Trophoblast cell (in vitro differentiated cells and primary cell): Measurements from ENCODE around the gene ATP1A4.

Source experiments
- DNase-seq, 2 donors: peaks; one replicate each; pipeline ENCODE4 v3.0.0-alpha.2; 2016
- H2AFZ ChIP-seq: 2 replicates; pipeline ENCODE4 v1.6.1; 2013; ENCODE audit warnings: low read length, moderate library complexity, mild to moderate bottlenecking; ENCODE audit not compliant: insufficient read depth, poor library complexity
- H2AK5ac ChIP-seq: 2 replicates; pipeline ENCODE4 v1.6.1; 2013; ENCODE audit warnings: mild to moderate bottlenecking, low read length
- H2BK120ac ChIP-seq: 2 replicates; pipeline ENCODE4 v1.6.1; 2013; ENCODE audit warnings: low read length, mild to moderate bottlenecking, moderate library complexity; ENCODE audit not compliant: insufficient read depth, poor library complexity
- H2BK12ac ChIP-seq: 2 replicates; pipeline ENCODE4 v1.6.1; 2013; ENCODE audit warnings: mild to moderate bottlenecking, low read length, moderate library complexity
- H2BK5ac ChIP-seq: 2 replicates; pipeline ENCODE4 v1.6.1; 2013; ENCODE audit warnings: low read length, low read depth, moderate library complexity, mild to moderate bottlenecking; ENCODE audit not compliant: poor library complexity
- H3K14ac ChIP-seq: 2 replicates; pipeline ENCODE4 v1.6.1; 2013; ENCODE audit warnings: mild to moderate bottlenecking, low read length
- H3K18ac ChIP-seq: 2 replicates; pipeline ENCODE4 v1.6.1; 2013; ENCODE audit warnings: mild to moderate bottlenecking, low read length
- H3K23ac ChIP-seq: 2 replicates; pipeline ENCODE4 v1.6.1; 2013; ENCODE audit warnings: low read length
- H3K27ac ChIP-seq: 2 replicates; pipeline ENCODE4 v1.5.1; 2013; ENCODE audit warnings: low read depth, mild to moderate bottlenecking, inconsistent platforms, low read length, moderate library complexity
- H3K27me3 ChIP-seq: 2 replicates; pipeline ENCODE4 v1.6.1; 2013; ENCODE audit warnings: inconsistent platforms, mild to moderate bottlenecking, low read length, moderate library complexity; ENCODE audit not compliant: insufficient read depth
- H3K36me3 ChIP-seq, 2 experiments: 1 replicate in 1 of 2; 2 replicates in 1 of 2; pipeline ENCODE4 v1.6.1; 2013; ENCODE audit warnings: low read length in 2 of 2, mild to moderate bottlenecking in 2 of 2, moderate library complexity in 1 of 2; ENCODE audit not compliant: insufficient read depth in 2 of 2, control insufficient read depth in 1 of 2
- H3K4ac ChIP-seq: 2 replicates; pipeline ENCODE4 v1.6.1; 2013; ENCODE audit warnings: low read depth, mild to moderate bottlenecking, low read length, moderate library complexity
- H3K4me1 ChIP-seq, 2 experiments: 1 replicate in 1 of 2; 2 replicates in 1 of 2; pipeline ENCODE4 v1.6.1; 2013; ENCODE audit warnings: low read length in 2 of 2, mild to moderate bottlenecking in 2 of 2, moderate library complexity in 1 of 2; ENCODE audit not compliant: insufficient read depth in 2 of 2, control insufficient read depth in 1 of 2
- H3K4me2 ChIP-seq: 2 replicates; pipeline ENCODE4 v1.6.1; 2013; ENCODE audit warnings: inconsistent platforms, mild to moderate bottlenecking, low read length, moderate library complexity
- H3K4me3 ChIP-seq: 2 replicates; pipeline ENCODE4 v1.5.1; 2013; ENCODE audit warnings: mild to moderate bottlenecking, low read depth, low read length, inconsistent platforms
- H3K79me1 ChIP-seq: one replicate; pipeline ENCODE4 v1.6.1; 2013; ENCODE audit warnings: low read length
- H3K79me2 ChIP-seq: 2 replicates; pipeline ENCODE4 v1.6.1; 2013; ENCODE audit warnings: low read length, mild to moderate bottlenecking; ENCODE audit not compliant: control insufficient read depth, insufficient read depth, poor library complexity
- H3K9ac ChIP-seq: 2 replicates; pipeline ENCODE4 v1.6.1; 2013; ENCODE audit warnings: mild to moderate bottlenecking, low read length
- H3K9me3 ChIP-seq: 2 replicates; pipeline ENCODE4 v1.6.1; 2013; ENCODE audit warnings: low read depth, mild to moderate bottlenecking, control low read depth, inconsistent platforms, low read length; ENCODE audit not compliant: insufficient read depth
- H4K12ac ChIP-seq: 2 replicates; pipeline ENCODE4 v1.6.1; 2013; ENCODE audit warnings: low read depth, mild to moderate bottlenecking, low read length, moderate library complexity
- H4K8ac ChIP-seq: 2 replicates; pipeline ENCODE4 v1.6.1; 2013; ENCODE audit warnings: low read depth, mild to moderate bottlenecking, low read length, moderate library complexity
- H4K91ac ChIP-seq: one replicate; pipeline ENCODE4 v1.6.1; 2013; ENCODE audit warnings: low read depth, mild to moderate bottlenecking, low read length, moderate library complexity
- WGBS: extraction: QIAGEN DNeasy Blood & Tissue Kit; methylation state at CpG from one replicate; pipeline ENCODE4 v1.1.7; 2013; ENCODE audit warnings: missing lambda C conversion rate; ENCODE audit not compliant: insufficient read length, insufficient coverage; ENCODE audit errors: extremely low coverage; 5-methylcytosine and 5-hydroxymethylcytosine counted together

ATP1A4 gene

DNA sequence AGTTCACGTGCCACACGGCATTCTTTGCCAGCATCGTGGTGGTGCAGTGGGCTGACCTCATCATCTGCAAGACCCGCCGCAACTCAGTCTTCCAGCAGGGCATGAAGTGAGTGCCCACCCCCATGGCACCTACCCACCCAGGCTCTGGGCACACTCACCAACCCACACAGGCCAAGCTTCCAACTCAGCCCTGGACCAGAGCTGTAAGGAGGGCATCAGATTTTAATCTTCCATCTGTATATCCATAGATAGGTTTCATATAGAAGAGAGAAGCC is 14.5 kb upstream of the ATP1A4 start:
- H4K91ac ChIP-seq: no peak overlapping the region
- H3K23ac ChIP-seq: no peak overlapping the region
- no peak overlapping the region for H2BK12ac ChIP-seq
- no peaks in the 10 kb centered on the region for H3K36me3 ChIP-seq
- no peak overlapping the region for H3K4me2 ChIP-seq
- no peak overlapping the region for H2AK5ac ChIP-seq
- H2BK120ac ChIP-seq: no peak overlapping the region
- H3K27ac ChIP-seq: no peak overlapping the region
- no peak for DNase-seq
- no peak overlapping the region for H4K8ac ChIP-seq
- no peak overlapping the region for H3K4ac ChIP-seq
- no peak overlapping the region for H2AFZ ChIP-seq
- no peak overlapping the region for H2BK5ac ChIP-seq
- H3K79me1 ChIP-seq: no peaks in the 10 kb centered on the region
- no peaks in the 10 kb centered on the region for H3K27me3 ChIP-seq
- H3K4me3 ChIP-seq: peak overlapping the region; percentile 42
- H3K18ac ChIP-seq: no peak overlapping the region
- no peak overlapping the region for H4K12ac ChIP-seq
- no peaks in the 10 kb centered on the region for H3K4me1 ChIP-seq
- no peak overlapping the region for H3K9ac ChIP-seq
- no peaks in the 10 kb centered on the region for H3K79me2 ChIP-seq
- H3K14ac ChIP-seq: no peak overlapping the region
- no CpG with 5 or more reads among the region's 5 CpGs for WGBS
- H3K9me3 ChIP-seq: no peaks in the 10 kb centered on the region

DNA sequence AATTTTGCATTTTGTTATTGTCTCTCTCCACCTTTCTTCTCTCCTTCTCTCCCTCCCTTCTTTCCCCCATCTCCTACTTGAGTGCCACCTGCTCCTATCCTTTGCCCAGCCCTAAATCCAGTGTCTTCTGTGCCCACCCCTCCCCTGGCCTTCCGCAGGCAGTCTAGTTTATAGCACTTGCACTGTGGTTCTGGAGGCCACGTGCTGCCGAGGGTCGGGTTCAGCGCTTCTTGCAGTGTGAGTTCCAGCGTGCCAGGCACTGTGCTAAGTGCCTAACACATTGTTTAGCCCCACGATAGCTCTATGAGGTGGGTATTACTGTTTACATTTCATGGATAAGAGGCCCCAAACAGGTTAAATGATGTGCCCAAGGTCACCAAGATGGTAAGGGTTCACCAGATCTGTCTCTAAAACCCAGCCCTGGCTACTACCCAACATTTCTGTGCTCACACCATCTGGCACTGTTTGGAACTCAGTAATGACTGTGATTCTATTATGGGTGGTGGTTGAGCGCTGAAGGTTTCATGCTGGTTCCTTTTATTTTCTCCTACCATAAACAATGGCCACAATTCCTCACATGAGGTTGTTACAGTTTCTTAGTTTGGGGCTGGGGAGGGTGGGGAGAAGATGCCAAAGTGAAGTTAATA is 14.1 kb upstream of the ATP1A4 start:
- no peak overlapping the region for H4K8ac ChIP-seq
- no peak overlapping the region for H4K91ac ChIP-seq
- DNase-seq: no peak
- WGBS: no CpG with 5 or more reads among the region's 8 CpGs
- no peaks in the 10 kb centered on the region for H3K36me3 ChIP-seq
- no peak overlapping the region for H2BK5ac ChIP-seq
- H4K12ac ChIP-seq: no peak overlapping the region
- H3K14ac ChIP-seq: no peak overlapping the region
- no peak overlapping the region for H2AK5ac ChIP-seq
- no peak overlapping the region for H2AFZ ChIP-seq
- H2BK12ac ChIP-seq: no peak overlapping the region
- no peaks in the 10 kb centered on the region for H3K9me3 ChIP-seq
- no peak overlapping the region for H3K4me2 ChIP-seq
- no peak overlapping the region for H3K4ac ChIP-seq
- no peak overlapping the region for H2BK120ac ChIP-seq
- H3K4me3 ChIP-seq: no peak overlapping the region
- H3K27ac ChIP-seq: no peak overlapping the region
- H3K79me2 ChIP-seq: no peaks in the 10 kb centered on the region
- no peak overlapping the region for H3K18ac ChIP-seq
- no peaks in the 10 kb centered on the region for H3K27me3 ChIP-seq
- H3K79me1 ChIP-seq: no peaks in the 10 kb centered on the region
- no peaks in the 10 kb centered on the region for H3K4me1 ChIP-seq
- H3K23ac ChIP-seq: no peak overlapping the region
- H3K9ac ChIP-seq: no peak overlapping the region

DNA sequence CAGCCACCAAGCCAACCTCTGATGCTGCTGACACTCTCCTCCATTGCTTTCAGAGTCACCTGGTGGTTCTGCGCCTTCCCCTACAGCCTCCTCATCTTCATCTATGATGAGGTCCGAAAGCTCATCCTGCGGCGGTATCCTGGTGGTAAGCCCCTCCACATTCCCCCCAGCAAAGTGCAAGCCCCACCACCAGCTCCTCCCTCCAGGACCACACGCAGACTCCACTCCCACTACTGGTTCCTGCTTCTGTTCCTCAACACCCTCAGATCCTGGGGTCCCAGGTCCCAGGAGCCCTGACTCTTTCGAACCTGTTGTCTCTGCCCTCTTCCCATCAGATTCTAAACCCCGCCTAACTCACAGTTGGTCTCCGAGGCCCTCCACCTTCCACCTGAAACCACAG is 11.6 kb upstream of the ATP1A4 start:
- Histone ChIP-seq H3K27ac (no peak overlapping the region), H2BK12ac (no peak overlapping the region), H3K79me1 (no peaks in the 10 kb centered on the region), H3K36me3 (no peaks in the 10 kb centered on the region), H3K4ac (no peak overlapping the region), H3K4me2 (no peak overlapping the region), H2BK5ac (no peak overlapping the region), H3K23ac (no peak overlapping the region), H3K27me3 (no peaks in the 10 kb centered on the region), H3K9ac (no peak overlapping the region), H3K4me3 (no peak overlapping the region), H4K12ac (no peak overlapping the region), H3K79me2 (no peaks in the 10 kb centered on the region), H3K4me1 (no peaks in the 10 kb centered on the region), H3K18ac (no peak overlapping the region), H3K9me3 (no peaks in the 10 kb centered on the region), H4K91ac (no peak overlapping the region), H2AFZ (no peak overlapping the region), H2AK5ac (no peak overlapping the region), H4K8ac (no peak overlapping the region), H3K14ac (no peak overlapping the region), H2BK120ac (no peak overlapping the region)
- DNase-seq: no peak
- no CpG with 5 or more reads among the region's 8 CpGs for WGBS

DNA sequence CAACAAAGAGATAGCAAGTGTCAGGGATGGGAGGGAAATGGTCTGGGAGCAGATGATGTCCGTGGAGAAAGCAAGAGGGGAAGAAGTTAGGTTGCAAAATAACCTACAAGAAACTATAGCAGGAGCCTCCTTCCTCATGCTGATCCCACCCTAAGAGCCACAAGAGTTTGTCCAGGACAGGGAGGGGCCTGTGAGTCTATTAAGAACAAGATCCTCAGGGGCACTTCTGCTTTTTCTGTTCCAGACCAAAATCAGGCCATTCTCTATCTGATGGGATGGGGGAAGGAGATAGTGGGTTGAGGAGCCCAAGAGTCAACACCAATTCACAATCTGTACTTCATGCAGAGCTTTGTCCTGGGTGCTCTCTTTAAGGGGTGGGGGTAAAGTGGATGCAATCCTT is 7.7 kb upstream of the ATP1A4 start:
- Histone ChIP-seq H3K79me1 (no peaks in the 10 kb centered on the region), H2BK5ac (no peak overlapping the region), H3K9me3 (peaks cover 2% of the 10 kb centered on the region), H4K12ac (no peak overlapping the region), H3K36me3 (no peaks in the 10 kb centered on the region), H3K14ac (no peak overlapping the region), H2BK12ac (no peak overlapping the region), H2AFZ (no peak overlapping the region), H2AK5ac (no peak overlapping the region), H4K91ac (no peak overlapping the region), H3K79me2 (no peaks in the 10 kb centered on the region), H3K9ac (no peak overlapping the region), H2BK120ac (no peak overlapping the region), H3K23ac (no peak overlapping the region), H4K8ac (no peak overlapping the region), H3K27ac (no peak overlapping the region), H3K4me3 (no peak overlapping the region), H3K18ac (no peak overlapping the region), H3K27me3 (no peaks in the 10 kb centered on the region), H3K4ac (no peak overlapping the region), H3K4me2 (no peak overlapping the region), H3K4me1 (no peaks in the 10 kb centered on the region)
- no peak for DNase-seq
- no CpG with 5 or more reads among the region's 1 CpG for WGBS
